Measurements from ENCODE around the gene HSD17B2.
"Not testable (repeated sequence)": the region's sequence is repeated elsewhere in the genome, so short reads cannot be mapped to it uniquely, and the experiment has no call there.

Gene HSD17B2

DNA sequence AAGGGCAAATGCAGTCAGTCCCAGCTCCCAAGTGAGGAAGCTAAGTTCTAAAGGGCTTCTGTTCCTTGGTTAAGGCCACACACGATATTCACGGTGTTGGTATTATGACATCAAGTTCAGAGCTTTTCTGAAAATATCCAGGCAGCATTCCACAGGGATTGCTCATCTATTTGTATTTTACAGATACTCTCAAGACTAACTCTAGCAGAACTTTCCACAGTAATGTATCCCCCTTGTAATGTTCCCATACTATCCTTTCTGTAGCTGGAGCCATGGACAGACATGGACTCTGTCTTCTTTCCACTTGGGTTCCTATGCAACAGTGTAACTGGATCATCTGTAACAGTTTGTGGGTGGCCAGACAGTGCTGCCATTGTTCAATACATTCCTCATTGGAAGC lies 37.3 kb upstream of the HSD17B2 start:
- no peak overlapping the region for H3K27ac ChIP-seq

DNA sequence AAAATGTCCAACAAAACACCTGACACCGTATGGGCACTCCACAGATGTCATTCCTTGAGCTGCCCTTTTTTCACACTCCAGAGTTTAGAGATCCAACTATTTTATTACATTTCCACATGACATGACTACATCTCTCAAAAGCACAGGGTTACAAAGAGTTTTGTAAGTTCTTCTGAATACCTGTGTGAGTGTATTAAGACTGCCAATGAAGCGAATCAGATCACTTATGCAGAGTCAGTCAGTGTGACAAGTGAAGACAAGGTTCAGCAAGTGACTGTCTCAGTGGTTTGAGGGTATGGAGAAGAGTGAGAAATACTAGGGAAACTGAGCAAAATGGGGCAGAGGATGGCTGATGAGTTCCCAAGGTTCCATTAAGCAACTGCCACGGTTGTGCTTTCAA lies 32.2 kb upstream of the HSD17B2 start:
- no peak overlapping the region for H3K27ac ChIP-seq
- TF ChIP-seq, protein P1, sequence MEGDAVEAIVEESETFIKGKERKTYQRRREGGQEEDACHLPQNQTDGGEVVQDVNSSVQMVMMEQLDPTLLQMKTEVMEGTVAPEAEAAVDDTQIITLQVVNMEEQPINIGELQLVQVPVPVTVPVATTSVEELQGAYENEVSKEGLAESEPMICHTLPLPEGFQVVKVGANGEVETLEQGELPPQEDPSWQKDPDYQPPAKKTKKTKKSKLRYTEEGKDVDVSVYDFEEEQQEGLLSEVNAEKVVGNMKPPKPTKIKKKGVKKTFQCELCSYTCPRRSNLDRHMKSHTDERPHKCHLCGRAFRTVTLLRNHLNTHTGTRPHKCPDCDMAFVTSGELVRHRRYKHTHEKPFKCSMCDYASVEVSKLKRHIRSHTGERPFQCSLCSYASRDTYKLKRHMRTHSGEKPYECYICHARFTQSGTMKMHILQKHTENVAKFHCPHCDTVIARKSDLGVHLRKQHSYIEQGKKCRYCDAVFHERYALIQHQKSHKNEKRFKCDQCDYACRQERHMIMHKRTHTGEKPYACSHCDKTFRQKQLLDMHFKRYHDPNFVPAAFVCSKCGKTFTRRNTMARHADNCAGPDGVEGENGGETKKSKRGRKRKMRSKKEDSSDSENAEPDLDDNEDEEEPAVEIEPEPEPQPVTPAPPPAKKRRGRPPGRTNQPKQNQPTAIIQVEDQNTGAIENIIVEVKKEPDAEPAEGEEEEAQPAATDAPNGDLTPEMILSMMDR (conservative IDR thresholded peaks at IDR 0.05) = no peak

More for the DNA sequence above, 37.3 kb upstream of the HSD17B2 start:
- TF ChIP-seq, protein P1 (conservative IDR thresholded peaks at IDR 0.05) = no peak
- TF ChIP-seq ZFX (IDR thresholded peaks at IDR 0.05) = no peak

DNA sequence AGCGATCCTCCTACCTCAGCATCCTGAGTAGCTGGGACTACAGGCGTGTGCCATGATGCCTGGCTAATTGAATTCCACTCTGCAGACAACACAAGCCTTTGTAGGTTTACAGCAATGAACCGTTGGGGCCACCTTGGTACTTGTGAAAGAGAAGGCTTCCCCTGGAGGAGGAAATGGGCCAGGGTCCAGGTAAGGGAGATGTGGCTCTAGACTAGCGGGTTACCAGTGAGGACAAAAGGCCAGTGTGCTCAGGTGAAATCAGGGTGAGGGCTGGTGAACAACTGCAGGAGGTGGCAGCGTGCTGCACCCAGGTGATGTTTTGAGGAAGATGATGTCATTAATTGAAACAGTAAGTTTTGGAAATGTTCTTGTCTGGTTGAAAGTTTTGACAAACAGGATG lies 30.5 kb upstream of the HSD17B2 start:
- TF ChIP-seq, protein P1 (conservative IDR thresholded peaks at IDR 0.05) = no peak
- TF ChIP-seq ZFX (IDR thresholded peaks at IDR 0.05) = no peak
- no peak overlapping the region for H3K27ac ChIP-seq

DNA sequence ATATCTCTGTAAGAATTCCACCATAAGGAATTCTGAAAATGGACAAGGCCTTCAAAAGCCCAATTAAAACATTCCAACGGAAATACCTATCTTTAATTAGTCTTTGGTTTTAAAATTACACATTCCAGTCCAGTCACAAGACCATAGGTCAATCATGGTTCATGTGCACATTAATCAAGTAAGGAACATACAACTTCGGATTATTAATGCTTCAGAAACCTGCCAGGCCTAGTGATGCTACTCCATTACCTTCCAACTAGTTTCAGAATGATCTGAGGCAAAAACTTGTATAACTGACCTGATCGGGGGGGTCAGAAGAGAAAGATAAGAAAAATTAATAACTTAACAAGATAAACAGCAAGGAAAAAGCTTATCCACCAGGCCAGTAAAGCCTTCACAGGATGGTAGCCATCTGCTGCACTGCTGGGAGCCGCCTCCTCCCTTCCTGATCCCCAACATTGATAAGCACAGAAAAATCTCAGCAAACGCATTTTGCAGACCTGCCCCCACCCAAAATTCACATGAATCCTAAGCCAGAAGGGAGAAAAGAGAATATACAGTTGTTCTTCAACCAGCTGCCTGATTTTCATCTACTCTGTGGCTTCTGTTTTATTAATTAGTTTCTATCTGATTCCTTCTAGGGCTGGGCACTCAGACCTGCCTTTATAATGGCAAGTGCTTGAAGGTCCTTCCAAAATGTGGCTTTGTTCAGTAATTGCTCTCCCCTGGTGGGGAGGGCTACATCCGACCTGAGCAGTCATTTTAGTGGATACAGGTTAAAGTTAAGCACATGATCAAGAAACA lies 29.8 kb upstream of the HSD17B2 start:
- H3K27ac ChIP-seq = no peak overlapping the region
- TF ChIP-seq, protein P1 (conservative IDR thresholded peaks at IDR 0.05) = no peak
- TF ChIP-seq ZFX (IDR thresholded peaks at IDR 0.05) = no peak

DNA sequence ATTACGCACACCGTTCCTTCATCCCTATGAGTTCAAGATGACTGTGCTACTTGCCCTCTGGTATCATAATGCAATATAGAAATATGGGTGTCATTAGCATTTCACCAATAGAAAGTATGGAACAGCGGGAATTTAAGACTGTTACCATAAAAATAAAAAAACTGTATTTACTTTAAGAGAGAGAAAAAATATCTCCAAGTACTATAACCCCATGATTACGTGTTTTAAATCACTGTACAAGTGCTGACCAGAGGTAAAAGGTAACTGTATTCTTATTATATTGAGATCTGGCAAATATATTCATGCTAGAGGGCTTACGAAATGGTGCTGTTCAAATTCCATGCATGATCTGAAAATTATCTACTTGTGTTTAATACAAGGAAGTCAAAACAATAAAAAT lies 29.0 kb upstream of the HSD17B2 start:
- TF ChIP-seq ZFX (IDR thresholded peaks at IDR 0.05) = no peak
- TF ChIP-seq, protein P1 (conservative IDR thresholded peaks at IDR 0.05) = no peak
- no peak overlapping the region for H3K27ac ChIP-seq

DNA sequence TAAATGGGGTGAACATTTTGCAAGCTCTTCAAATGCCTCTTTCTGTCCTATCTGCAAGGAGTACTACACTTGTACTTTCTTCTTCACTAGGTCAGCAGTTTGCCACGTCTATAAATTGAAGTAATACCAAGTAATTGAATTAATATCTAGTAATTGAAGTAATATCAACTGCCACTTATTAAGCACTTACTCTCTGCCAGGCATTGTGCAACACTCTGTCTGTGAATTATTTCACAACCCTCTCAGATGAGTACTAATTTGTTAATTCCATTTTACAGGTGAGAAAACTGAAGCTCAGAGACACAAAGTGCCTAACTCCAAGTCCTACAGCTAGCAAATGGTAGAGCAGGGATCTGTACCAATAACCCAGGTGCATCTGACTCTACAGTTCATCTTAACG lies 27.9 kb upstream of the HSD17B2 start:
- no peak overlapping the region for H3K27ac ChIP-seq
- TF ChIP-seq, protein P1 (conservative IDR thresholded peaks at IDR 0.05) = no peak
- no peak for TF ChIP-seq ZFX (IDR thresholded peaks at IDR 0.05)

DNA sequence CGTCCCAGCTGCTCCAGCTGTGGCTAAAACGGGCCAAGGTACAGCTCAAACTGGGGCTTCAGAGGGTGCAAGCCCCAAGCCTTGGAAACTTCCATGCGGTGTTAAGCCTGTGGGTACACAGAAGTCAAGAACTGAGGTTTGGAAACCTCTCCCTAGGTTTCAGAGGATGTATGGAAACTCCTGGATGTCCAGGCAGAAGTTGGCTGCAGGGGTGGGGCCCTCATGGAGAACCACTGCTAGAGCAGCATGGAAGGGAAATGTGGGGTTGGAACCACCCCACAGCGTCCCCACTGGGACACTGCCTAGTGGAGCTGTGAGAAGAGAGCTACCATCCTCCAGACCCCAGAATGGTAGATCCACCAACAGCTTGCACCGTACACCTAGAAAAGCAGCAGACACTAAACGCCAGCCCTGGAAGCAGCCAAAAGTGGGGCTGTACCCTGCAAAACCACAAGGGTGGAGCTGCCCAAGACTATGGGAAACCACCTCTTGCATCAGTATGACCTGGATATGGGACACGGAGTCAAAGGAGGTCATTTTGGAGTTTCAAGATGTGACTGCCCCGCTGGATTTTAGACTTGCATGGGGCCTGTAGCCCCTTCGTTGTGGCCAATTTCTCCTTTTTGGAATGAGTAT lies 26.0 kb upstream of the HSD17B2 start:
- H3K27ac ChIP-seq = no peak overlapping the region
- TF ChIP-seq, protein P1 (conservative IDR thresholded peaks at IDR 0.05) = no peak
- TF ChIP-seq ZFX (IDR thresholded peaks at IDR 0.05) = no peak

DNA sequence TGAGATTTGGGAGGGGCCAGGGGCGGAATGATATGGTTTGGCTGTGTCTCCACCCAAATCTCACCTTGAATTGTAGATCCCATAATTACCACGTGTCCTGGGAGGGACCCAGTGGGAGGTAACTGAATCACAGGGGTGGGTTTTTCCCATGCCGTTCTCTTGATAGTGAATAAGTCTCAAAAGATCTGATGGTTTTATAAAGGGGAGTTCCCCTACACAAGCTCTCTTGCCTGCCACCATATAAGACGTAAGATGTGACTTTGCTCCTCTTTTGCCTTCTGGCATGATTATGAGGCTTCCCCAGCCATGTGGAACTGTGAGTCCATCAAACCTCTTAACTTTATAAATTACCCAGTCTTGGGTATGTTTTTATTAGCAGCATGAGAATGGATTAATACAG lies 25.3 kb upstream of the HSD17B2 start:
- H3K27ac ChIP-seq = not testable (repeated sequence)
